Activated T-helper 9 cell treated with anti-CD3 and anti-CD28 coated beads, Interleukin-2, amount 50 U/mL, for 16 hours (primary cell): ENCODE results near the gene MAP1B.

ENCODE experiments used
- DNase-seq: peaks from one replicate; pipeline ENCODE4 v3.0.0-alpha.2; 2020; ENCODE audit warnings: low read depth

Gene MAP1B

DNA sequence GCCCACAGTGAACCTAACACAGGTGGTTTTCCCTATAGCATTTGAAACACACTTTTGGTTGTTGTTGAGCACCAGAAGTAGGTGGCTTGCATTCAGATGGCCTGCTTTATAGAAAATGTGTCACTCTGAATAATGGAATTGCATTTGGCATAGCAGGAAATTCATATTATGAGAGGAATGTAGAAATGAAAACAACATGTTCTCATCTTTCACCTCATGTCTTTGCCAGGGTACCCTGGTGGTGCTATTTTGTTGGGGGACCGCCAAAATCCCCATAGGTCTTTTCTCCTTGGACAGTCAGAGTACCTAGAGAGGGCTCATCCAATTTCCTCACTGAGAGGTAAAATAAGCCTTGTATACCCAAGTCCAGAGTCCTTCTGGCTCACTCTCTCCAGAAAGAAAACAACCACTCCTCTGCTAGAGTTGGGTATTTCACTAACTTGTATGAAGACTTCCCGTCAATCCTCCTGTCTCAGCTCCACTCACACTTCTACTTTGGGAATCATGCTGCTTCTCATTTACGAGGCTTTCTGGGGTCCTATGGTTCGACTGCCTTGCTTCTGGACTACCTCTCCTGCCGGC is 145.4 kb downstream of the MAP1B start:
- DNase-seq = no peak

DNA sequence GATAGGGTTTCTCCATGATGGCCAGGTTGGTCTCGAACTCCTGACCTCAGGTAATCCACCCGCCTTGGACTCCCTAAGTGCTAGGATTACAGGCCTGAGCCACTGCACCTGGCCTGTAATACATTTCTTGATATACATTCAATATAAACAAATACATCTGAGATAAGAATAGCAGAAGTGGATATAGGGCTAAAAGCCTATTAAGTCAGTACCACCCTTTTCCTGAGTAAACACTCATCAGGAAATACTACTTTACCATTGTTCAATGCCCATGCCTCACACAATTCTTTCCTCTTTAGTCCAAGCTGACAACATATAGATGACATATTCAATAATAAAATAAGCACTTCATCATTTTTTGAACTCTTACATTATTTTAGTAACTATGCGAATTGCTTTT is 148.0 kb downstream of the MAP1B start:
- DNase-seq = no peak

DNA sequence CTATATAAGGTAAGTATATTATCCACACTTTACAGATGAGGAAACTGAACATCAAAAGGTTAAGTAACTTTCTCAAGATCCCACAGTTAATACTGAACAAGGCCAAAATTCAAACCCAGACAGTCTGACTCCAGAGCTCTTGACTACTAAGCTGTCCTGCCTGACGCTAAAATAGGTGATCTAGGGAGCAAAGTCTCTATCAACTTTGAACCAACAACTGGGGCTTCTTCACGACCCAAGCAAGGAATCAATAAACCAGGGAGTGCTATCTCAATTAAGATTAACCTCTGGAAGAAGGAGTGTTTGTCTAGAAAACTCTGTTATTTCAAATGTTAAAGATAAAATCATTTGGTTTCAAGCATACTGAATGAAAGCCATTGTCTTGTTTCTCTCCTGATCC is 148.4 kb downstream of the MAP1B start:
- DNase-seq = no peak

DNA sequence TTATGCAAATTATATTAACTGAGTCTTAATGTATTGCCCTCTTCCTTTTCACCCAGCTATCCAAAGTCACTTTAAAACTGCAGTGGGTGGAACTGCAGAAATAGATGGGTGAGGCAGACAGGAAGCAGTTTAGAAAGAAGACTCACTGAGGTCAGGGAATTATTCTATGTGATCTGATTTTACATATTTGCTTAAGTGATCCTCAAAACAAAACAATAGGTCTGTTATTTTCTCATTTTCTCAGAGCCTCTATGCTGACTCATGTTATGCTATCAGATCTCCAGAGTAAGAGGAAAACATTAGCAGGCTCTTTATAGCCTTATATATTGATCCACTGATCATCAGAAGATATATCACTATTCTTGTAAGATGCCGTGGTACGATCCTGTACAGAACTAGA is 149.3 kb downstream of the MAP1B start:
- DNase-seq = no peak
